ENCODE data around the gene LRRC30. TPM values are rescaled to one million over a fixed set of nuclear protein-coding genes. Genes with fewer than 3 reads are reported as not detected.

The LRRC30 gene
- total and polyA plus RNA-seq, 2 donors (not counting 1 experiment from before 2014, with no cell fraction given): not detected

- H3K27me3 ChIP-seq (replicated peaks in 1 of 4; ENCODE audit: control extremely low read depth in 1 of 4, control insufficient read depth in 3 of 4, insufficient read depth in 4 of 4, low read length in 3 of 4): no peaks in the 10 kb centered on the region
- intact Hi-C loops (cut with micrococcal nuclease): no loop called here
- H3K4me3 Mint-ChIP-seq: no peak overlapping the region
- ATAC-seq (ENCODE audit: low read depth) (no peak), DNase-seq (no peak)
- H3K27me3 Mint-ChIP-seq: no peaks in the 10 kb centered on the region
- 83% methylated on average over 1 of the region's 3 CpGs for WGBS (ENCODE audit: insufficient coverage)
- no peaks in the 10 kb centered on the region for H3K4me1 ChIP-seq (ENCODE audit: control insufficient read depth in 2 of 2, insufficient read depth in 2 of 2, low read length in 2 of 2)
- H2AFZ ChIP-seq (ENCODE audit: insufficient read depth, low read depth, low read length, poor library complexity, severe bottlenecking): no peak overlapping the region
- H3K27ac ChIP-seq (ENCODE audit: low read length in 2 of 2): no peak overlapping the region
- POLR2A ChIA-PET: no interaction called here
- H3K9me3 Mint-ChIP-seq (ENCODE audit: insufficient read depth): no peaks in the 10 kb centered on the region
- peaks cover 0 to 3% (median 0%) of the 10 kb centered on the region in 3 donors for H3K9me3 ChIP-seq (ENCODE audit: control extremely low read depth in 1 of 3, control insufficient read depth in 2 of 3, insufficient read depth in 1 of 3, low read length in 2 of 3)
- no peak overlapping the region for H3K4me3 ChIP-seq (ENCODE audit: control extremely low read depth in 1 of 5, extremely low read depth in 1 of 5, insufficient read depth in 1 of 5, low read depth in 2 of 5, low read length in 4 of 5)
- no peaks in the 10 kb centered on the region for H3K4me1 Mint-ChIP-seq
- H4K20me1 ChIP-seq (ENCODE audit: control insufficient read depth, insufficient read depth, low read length, poor library complexity, severe bottlenecking): no peaks in the 10 kb centered on the region
- no peak overlapping the region for H3K9ac ChIP-seq (ENCODE audit: low read length)
- no peak overlapping the region for H3K4me2 ChIP-seq (replicated peaks; ENCODE audit: low read depth, low read length, poor library complexity, severe bottlenecking)
- TF ChIP-seq EZH2 (IDR thresholded peaks at IDR 0.05; ENCODE audit: borderline replicate concordance, insufficient read depth, low read depth, low read length, poor library complexity, severe bottlenecking): no peak
- no peak for TF ChIP-seq CTCF (IDR thresholded peaks at IDR 0.05)
- no peak overlapping the region for H3K27ac Mint-ChIP-seq
- H3K36me3 ChIP-seq (replicated peaks in 1 of 2; ENCODE audit: control extremely low read depth in 1 of 2, control insufficient read depth in 1 of 2, extremely low read depth in 1 of 2, insufficient read depth in 2 of 2, low read length in 1 of 2): no peaks in the 10 kb centered on the region
- CTCF ChIA-PET: no interaction called here
- H3K79me2 ChIP-seq (ENCODE audit: control insufficient read depth, insufficient read depth, low read length): no peaks in the 10 kb centered on the region
Observed at GRCh38 chr18:7224198-7224597, 6.7 kb upstream of the LRRC30 start.

DNA sequence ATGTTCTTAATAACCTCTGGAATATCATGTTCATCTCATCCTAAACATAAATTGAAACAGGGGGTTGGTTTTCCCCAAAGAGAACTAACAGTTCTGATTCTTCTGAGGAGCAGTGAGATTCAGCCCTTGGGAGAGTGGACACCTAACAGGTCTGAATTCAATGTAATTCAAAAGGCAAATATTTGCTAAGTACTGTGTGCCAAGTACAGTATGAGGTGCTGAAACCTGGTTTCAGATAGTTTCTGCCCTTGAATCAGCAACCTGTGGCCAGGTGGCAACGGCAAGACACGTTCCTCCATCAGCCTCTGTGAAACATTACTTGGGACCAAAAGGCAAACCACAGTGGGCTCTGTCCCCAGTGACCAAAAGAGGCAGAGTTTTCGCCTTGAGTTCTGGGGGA, 1.3 kb downstream of the LRRC30 start:
- intact Hi-C loops (cut with micrococcal nuclease): no loop called here
- H3K4me3 ChIP-seq (ENCODE audit: control extremely low read depth in 1 of 5, extremely low read depth in 1 of 5, insufficient read depth in 1 of 5, low read depth in 2 of 5, low read length in 4 of 5): no peak overlapping the region
- no peaks in the 10 kb centered on the region for H3K27me3 Mint-ChIP-seq
- no peaks in the 10 kb centered on the region for H3K4me1 ChIP-seq (ENCODE audit: control insufficient read depth in 2 of 2, insufficient read depth in 2 of 2, low read length in 2 of 2)
- peaks cover 0 to 15% (median 0%) of the 10 kb centered on the region in 3 donors for H3K9me3 ChIP-seq (ENCODE audit: control extremely low read depth in 1 of 3, control insufficient read depth in 2 of 3, insufficient read depth in 1 of 3, low read length in 2 of 3)
- WGBS (ENCODE audit: insufficient coverage): 80% methylated on average over 2 of the region's 3 CpGs
- H3K79me2 ChIP-seq (ENCODE audit: control insufficient read depth, insufficient read depth, low read length): no peaks in the 10 kb centered on the region
- no peaks in the 10 kb centered on the region for H3K4me1 Mint-ChIP-seq
- POLR2A ChIA-PET: no interaction called here
- H3K9ac ChIP-seq (ENCODE audit: low read length): no peak overlapping the region
- no peak for ATAC-seq (ENCODE audit: low read depth)
- H3K4me3 Mint-ChIP-seq: no peak overlapping the region
- no peaks in the 10 kb centered on the region for H4K20me1 ChIP-seq (ENCODE audit: control insufficient read depth, insufficient read depth, low read length, poor library complexity, severe bottlenecking)
- no peak for DNase-seq
- no peak overlapping the region for H2AFZ ChIP-seq (ENCODE audit: insufficient read depth, low read depth, low read length, poor library complexity, severe bottlenecking)
- H3K9me3 Mint-ChIP-seq (ENCODE audit: insufficient read depth): no peaks in the 10 kb centered on the region
- no peaks in the 10 kb centered on the region for H3K27me3 ChIP-seq (replicated peaks in 1 of 4; ENCODE audit: control extremely low read depth in 1 of 4, control insufficient read depth in 3 of 4, insufficient read depth in 4 of 4, low read length in 3 of 4)
- H3K4me2 ChIP-seq (replicated peaks; ENCODE audit: low read depth, low read length, poor library complexity, severe bottlenecking): no peak overlapping the region
- CTCF ChIA-PET: no interaction called here
- H3K36me3 ChIP-seq (replicated peaks in 1 of 2; ENCODE audit: control extremely low read depth in 1 of 2, control insufficient read depth in 1 of 2, extremely low read depth in 1 of 2, insufficient read depth in 2 of 2, low read length in 1 of 2): no peaks in the 10 kb centered on the region
- TF ChIP-seq EZH2 (IDR thresholded peaks at IDR 0.05; ENCODE audit: borderline replicate concordance, insufficient read depth, low read depth, low read length, poor library complexity, severe bottlenecking): no peak
- no peak for TF ChIP-seq CTCF (IDR thresholded peaks at IDR 0.05)
- H3K27ac Mint-ChIP-seq: no peak overlapping the region
- H3K27ac ChIP-seq (ENCODE audit: low read length in 2 of 2): no peak overlapping the region

Measured in B cell (primary cell).